K562 (cell line): ENCODE measurements around the gene FBXL12. TPM values are rescaled to one million over a fixed set of nuclear protein-coding genes. Genes with fewer than 3 reads are reported as not detected.

ENCODE experiments used
- E2F6 ChIP-seq, 2 experiments: IDR thresholded peaks; 2 replicates each; pipeline ENCODE4 v1.6.1; 2011; ENCODE audit warnings: borderline replicate concordance in 1 of 2, control low read depth in 1 of 2, low read depth in 1 of 2, low read length in 1 of 2, mild to moderate bottlenecking in 1 of 2, mixed read lengths in 1 of 2, moderate library complexity in 1 of 2; ENCODE audit not compliant: insufficient read depth in 1 of 2, insufficient read length in 1 of 2, poor library complexity in 1 of 2, severe bottlenecking in 1 of 2; ENCODE audit errors: extremely low read depth in 1 of 2
- EP400 ChIP-seq: fragments of 450-650 bp; IDR thresholded peaks from 2 replicates; pipeline ENCODE4 v1.6.1; 2017; ENCODE audit warnings: antibody characterized with exemption, mild to moderate bottlenecking, moderate library complexity
- GATAD2A ChIP-seq: fragments of 450-650 bp; IDR thresholded peaks from 2 replicates; pipeline ENCODE4 v1.6.1; 2017
- MAX ChIP-seq: sonication (generic); formaldehyde crosslinking; IDR thresholded peaks from 2 replicates; pipeline ENCODE4 v1.9.0; 2022; ENCODE audit warnings: mild to moderate bottlenecking, missing genetic modification reagents
- MAZ ChIP-seq, 2 experiments: fragments of 450-650 bp in 1 of 2; sonication (generic) in 1 of 2; formaldehyde crosslinking; IDR thresholded peaks in 1 of 2; conservative IDR thresholded peaks in 1 of 2; 2 replicates each; pipeline versions ENCODE4 v1.4.0 to v1.5.0; 2020; ENCODE audit warnings: mild to moderate bottlenecking in 1 of 2, missing genetic modification reagents in 1 of 2
- MEIS2 ChIP-seq: fragments of 450-650 bp; IDR thresholded peaks from 2 replicates; pipeline ENCODE4 v1.6.1; 2014; ENCODE audit warnings: mild to moderate bottlenecking; ENCODE audit not compliant: partially characterized antibody
- PBX2 ChIP-seq, 2 experiments: IDR thresholded peaks in 1 of 2; conservative IDR thresholded peaks in 1 of 2; 2 replicates each; pipeline ENCODE4 v1.6.1; 2016; ENCODE audit warnings: low read depth in 2 of 2, mild to moderate bottlenecking in 1 of 2, missing compliant biosample characterization in 1 of 2, missing genetic modification characterization in 1 of 2, moderate library complexity in 1 of 2
- PML ChIP-seq: IDR thresholded peaks from 2 replicates; pipeline ENCODE4 v1.6.1; 2012; ENCODE audit warnings: low read length, inconsistent platforms
- RAD51 ChIP-seq: fragments of 450-650 bp; IDR thresholded peaks from 2 replicates; pipeline ENCODE4 v1.7.1; 2016; ENCODE audit warnings: low read depth, mild to moderate bottlenecking, borderline replicate concordance
- SAP30 ChIP-seq: fragments of 200-600 bp; sonication (generic); IDR thresholded peaks from 2 replicates; pipeline ENCODE4 v1.6.1; 2012; ENCODE audit warnings: borderline replicate concordance, low read depth, mild to moderate bottlenecking, moderate library complexity, low read length, control low read depth, inconsistent platforms; ENCODE audit not compliant: insufficient read depth, poor library complexity, severe bottlenecking
- TAF1 ChIP-seq: IDR thresholded peaks from 2 replicates; pipeline ENCODE4 v1.6.1; 2011; ENCODE audit warnings: mild to moderate bottlenecking, low read length, moderate library complexity; ENCODE audit not compliant: insufficient read depth, control insufficient read depth, severe bottlenecking; ENCODE audit errors: extremely low read depth
- TOE1 ChIP-seq, 2 experiments: fragments of 450-650 bp in 1 of 2; sonication (generic) in 1 of 2; formaldehyde crosslinking in 1 of 2; IDR thresholded peaks; 2 replicates each; pipeline versions ENCODE4 v1.7.1 to v1.8.0; 2016 to 2022; ENCODE audit warnings: borderline replicate concordance in 2 of 2, mild to moderate bottlenecking in 2 of 2, antibody characterized with exemption in 1 of 2, inconsistent platforms in 1 of 2, low read depth in 1 of 2, missing genetic modification reagents in 1 of 2, moderate library complexity in 1 of 2
- polyA plus RNA-seq, 8 experiments: library from polyadenylated mRNA; depleted of rRNA in 4 of 8; stranded (reverse) in 5 of 8; unstranded in 3 of 8; fragments of >200 nt; fragmentation: Nextera tagmentation in 2 of 8; fragmentation: Illumina TruSeq in 1 of 8; extraction: Ambion mirVana in 2 of 8; extraction: Trizol in 1 of 8; gene quantifications; 2 replicates each; pipeline versions ENCODE4 v1.2.1 to v1.2.3, GENCODE V29; 2011 to 2014; ENCODE audit warnings: inconsistent platforms in 1 of 8, missing spikeins in 1 of 8
- total RNA-seq, 7 experiments: library from RNA; depleted of rRNA in 6 of 7; stranded (reverse); fragments of >200 nt in 6 of 7; fragmentation: Illumina TruSeq in 2 of 7; extraction: Trizol in 2 of 7; gene quantifications; 2 replicates each; pipeline versions ENCODE4 v1.2.1 to v1.2.3, GENCODE V29; 2011 to 2021; ENCODE audit warnings: low replicate concordance in 1 of 7
- TF ChIP-seq, protein P1 (sequence below): fragments of 450-650 bp; IDR thresholded peaks from 2 replicates; pipeline ENCODE4 v1.6.1; 2016
- TF ChIP-seq, protein P2 (sequence below), 3 experiments: IDR thresholded peaks in 2 of 3; conservative IDR thresholded peaks in 1 of 3; 2 replicates each; pipeline ENCODE4 v1.5.1; 2011 to 2012; ENCODE audit warnings: low read length in 3 of 3, mild to moderate bottlenecking in 3 of 3, control low read depth in 2 of 3, improper control_type of control experiment in 1 of 3, inconsistent platforms in 1 of 3, low read depth in 1 of 3, mixed read lengths in 1 of 3, moderate library complexity in 1 of 3; ENCODE audit not compliant: insufficient read depth in 2 of 3

The FBXL12 gene
- total and polyA plus RNA-seq, 9 of the 15 experiments (the other 6 are each of a cell fraction or from before 2014, with no cell fraction given) = 2.7 to 40.5 (median 26.5) TPM

GRCh38 chr19:9792206-9793070 lies 26.4 kb downstream of the FBXL12 start (continued):
- TF ChIP-seq, protein P1, sequence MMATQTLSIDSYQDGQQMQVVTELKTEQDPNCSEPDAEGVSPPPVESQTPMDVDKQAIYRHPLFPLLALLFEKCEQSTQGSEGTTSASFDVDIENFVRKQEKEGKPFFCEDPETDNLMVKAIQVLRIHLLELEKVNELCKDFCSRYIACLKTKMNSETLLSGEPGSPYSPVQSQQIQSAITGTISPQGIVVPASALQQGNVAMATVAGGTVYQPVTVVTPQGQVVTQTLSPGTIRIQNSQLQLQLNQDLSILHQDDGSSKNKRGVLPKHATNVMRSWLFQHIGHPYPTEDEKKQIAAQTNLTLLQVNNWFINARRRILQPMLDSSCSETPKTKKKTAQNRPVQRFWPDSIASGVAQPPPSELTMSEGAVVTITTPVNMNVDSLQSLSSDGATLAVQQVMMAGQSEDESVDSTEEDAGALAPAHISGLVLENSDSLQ = peak; percentile 88
- TF ChIP-seq EP400 (peak; percentile 86; the same call in 1 of the 2 replicates), SAP30 (peak; percentile 34), GATAD2A (peak; percentile 85; the same call in 1 of the 2 replicates), MAX (CRISPR knock-in tag) (peak; percentile 87), E2F6 (IDR thresholded peaks at IDR 0.05; ENCODE audit: borderline replicate concordance in 1 of 2, extremely low read depth in 1 of 2, insufficient read depth in 1 of 2, insufficient read length in 1 of 2, low read depth in 1 of 2, low read length in 1 of 2, poor library complexity in 1 of 2, severe bottlenecking in 1 of 2) (peak; percentile 33 to 61), PBX2 (CRISPR knock-in tag; IDR thresholded peaks at IDR 0.05; ENCODE audit: low read depth) (no peak), PBX2 (tag; conservative IDR thresholded peaks at IDR 0.05; ENCODE audit: low read depth) (0 out of 2 replicates have a peak, but pooled peaks have one; percentile 24), TOE1 (IDR thresholded peaks at IDR 0.05; ENCODE audit: borderline replicate concordance) (peak; percentile 65; the same call in 1 of the 2 replicates), TOE1 (CRISPR knock-in tag; IDR thresholded peaks at IDR 0.05; ENCODE audit: borderline replicate concordance, low read depth) (no peak), MAZ (CRISPR knock-in tag; conservative IDR thresholded peaks at IDR 0.05 in 1 of 2, IDR thresholded peaks at IDR 0.05 in 1 of 2) (peak in 1 of 2 experiments; percentile 67; a peak in 2 of 4 replicates), PML (0 out of 2 replicates have a peak, but pooled peaks have one; percentile 39), RAD51 (0 out of 2 replicates have a peak, but pooled peaks have one; percentile 12), TAF1 (peak; percentile 33), MEIS2 (peak; percentile 26)
- TF ChIP-seq, protein P2, sequence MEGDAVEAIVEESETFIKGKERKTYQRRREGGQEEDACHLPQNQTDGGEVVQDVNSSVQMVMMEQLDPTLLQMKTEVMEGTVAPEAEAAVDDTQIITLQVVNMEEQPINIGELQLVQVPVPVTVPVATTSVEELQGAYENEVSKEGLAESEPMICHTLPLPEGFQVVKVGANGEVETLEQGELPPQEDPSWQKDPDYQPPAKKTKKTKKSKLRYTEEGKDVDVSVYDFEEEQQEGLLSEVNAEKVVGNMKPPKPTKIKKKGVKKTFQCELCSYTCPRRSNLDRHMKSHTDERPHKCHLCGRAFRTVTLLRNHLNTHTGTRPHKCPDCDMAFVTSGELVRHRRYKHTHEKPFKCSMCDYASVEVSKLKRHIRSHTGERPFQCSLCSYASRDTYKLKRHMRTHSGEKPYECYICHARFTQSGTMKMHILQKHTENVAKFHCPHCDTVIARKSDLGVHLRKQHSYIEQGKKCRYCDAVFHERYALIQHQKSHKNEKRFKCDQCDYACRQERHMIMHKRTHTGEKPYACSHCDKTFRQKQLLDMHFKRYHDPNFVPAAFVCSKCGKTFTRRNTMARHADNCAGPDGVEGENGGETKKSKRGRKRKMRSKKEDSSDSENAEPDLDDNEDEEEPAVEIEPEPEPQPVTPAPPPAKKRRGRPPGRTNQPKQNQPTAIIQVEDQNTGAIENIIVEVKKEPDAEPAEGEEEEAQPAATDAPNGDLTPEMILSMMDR (IDR thresholded peaks at IDR 0.05 in 2 of 3, conservative IDR thresholded peaks at IDR 0.05 in 1 of 3; ENCODE audit: insufficient read depth in 2 of 3, low read depth in 1 of 3, low read length in 3 of 3) = no peak
